Panc1 (cell line): ENCODE measurements around the gene MT1H. TPM values are rescaled to one million over a fixed set of nuclear protein-coding genes. Genes with fewer than 3 reads are reported as not detected.

ENCODE experiments used
- ATAC-seq: fragments of 200-7000 bp; cut with Tn5 transposase; 2 replicates; pipeline ENCODE4 v1.9.1; 2020; ENCODE audit warnings: mild to moderate bottlenecking, moderate library complexity
- BruUV-seq: library from RNA; stranded (reverse); fragments of 400-500 nt; replicated peaks from 2 replicates; lab custom pipeline; 2021; lab: Mats Ljungman, UMichigan
- CTCF ChIA-PET: fragments of 300-600 bp; sonication (Branson Sonifier 250); formaldehyde crosslinking; loops from one replicate; lab custom pipeline; 2022; ENCODE audit warnings: antibody characterized with exemption; lab: Charles Lee
- POLR2A ChIA-PET: fragments of 300-600 bp; sonication (Branson Sonifier 250); formaldehyde crosslinking; loops from one replicate; lab custom pipeline; 2022; ENCODE audit warnings: antibody characterized with exemption; lab: Charles Lee
- DNase-seq: peaks from one replicate; pipeline ENCODE4 v3.0.0-alpha.2; 2010; ENCODE audit warnings: low read depth, low spot score
- H3K27ac ChIP-seq: 2 replicates; pipeline ENCODE4 v1.5.1; 2011; ENCODE audit warnings: mild to moderate bottlenecking, low read length, inconsistent platforms
- H3K27me3 ChIP-seq: fragments of 200-500 bp; sonication (Bioruptor generic); 2 replicates; pipeline ENCODE4 v1.6.0; 2014; ENCODE audit warnings: low read length, inconsistent platforms; ENCODE audit not compliant: control insufficient read depth, insufficient read depth
- H3K36me3 ChIP-seq: fragments of 200-500 bp; sonication (Bioruptor generic); 2 replicates; pipeline ENCODE4 v1.5.1; 2014; ENCODE audit warnings: inconsistent platforms, mild to moderate bottlenecking, low read length, moderate library complexity; ENCODE audit not compliant: control insufficient read depth, insufficient read depth
- H3K4me1 ChIP-seq: 2 replicates; pipeline ENCODE4 v1.5.1; 2011; ENCODE audit warnings: inconsistent platforms, mild to moderate bottlenecking, low read length, moderate library complexity; ENCODE audit not compliant: control insufficient read depth, insufficient read depth
- H3K4me3 ChIP-seq, 2 experiments: 2 replicates each; pipeline ENCODE4 v1.5.1; 2011 to 2012; ENCODE audit warnings: low read depth in 2 of 2, low read length in 2 of 2, mild to moderate bottlenecking in 2 of 2, inconsistent platforms in 1 of 2, moderate library complexity in 1 of 2
- H3K9me3 ChIP-seq: fragments of 200-500 bp; sonication (Bioruptor generic); 2 replicates; pipeline ENCODE4 v1.5.1; 2014; ENCODE audit warnings: low read depth, mild to moderate bottlenecking, inconsistent platforms, low read length, moderate library complexity; ENCODE audit not compliant: control insufficient read depth, insufficient read depth
- CTCF ChIP-seq: fragments of 450-650 bp; IDR thresholded peaks from 2 replicates; pipeline ENCODE4 v1.5.1; 2017; ENCODE audit warnings: mild to moderate bottlenecking
- POLR2AphosphoS5 ChIP-seq: IDR thresholded peaks from 2 replicates; pipeline ENCODE4 v1.6.1; 2012; ENCODE audit warnings: mild to moderate bottlenecking, low read depth, low read length, moderate library complexity
- REST ChIP-seq, 2 experiments: IDR thresholded peaks; 2 replicates each; pipeline ENCODE4 v1.6.1; 2011 to 2012; ENCODE audit warnings: low read depth in 2 of 2, control low read depth in 1 of 2, low read length in 1 of 2, mild to moderate bottlenecking in 1 of 2, moderate library complexity in 1 of 2; ENCODE audit not compliant: insufficient read depth in 1 of 2
- SIN3A ChIP-seq: IDR thresholded peaks from 2 replicates; pipeline ENCODE4 v1.6.1; 2012; ENCODE audit warnings: low read depth, mild to moderate bottlenecking, low read length, moderate library complexity, borderline replicate concordance; ENCODE audit not compliant: insufficient read depth
- TCF7L2 ChIP-seq: IDR thresholded peaks from 2 replicates; pipeline ENCODE4 v1.6.1; 2011; ENCODE audit warnings: mild to moderate bottlenecking, low read depth, low read length, inconsistent platforms
- in situ Hi-C: cut with HindIII; loops from 2 replicates; pipeline ENCODE4 v1.10.0; 2016; ENCODE audit warnings: low sequenced_read_pairs, low pct_unique_long_range_greater_than_20kb
- intact Hi-C: fragments of 100-400 bp; cut with micrococcal nuclease; formaldehyde crosslinking; loops from one replicate; pipeline ENCODE4 v1.10.0; 2022; ENCODE audit not compliant: unreplicated experiment
- total RNA-seq: library from RNA; stranded (reverse); gene quantifications from one replicate; pipeline ENCODE4 v1.2.1, GENCODE V29; 2021; ENCODE audit not compliant: unreplicated experiment

Gene MT1H
- total RNA-seq, 1 experiment from 2014 or later = not detected

GRCh38 chr16:56636616-56637413 lies 32.8 kb upstream of the MT1H start:
- POLR2A ChIA-PET = no interaction called here
- H3K9me3 ChIP-seq = no peaks in the 10 kb centered on the region
- intact Hi-C loops = no loop called here
- no peak overlapping the region for H3K4me3 ChIP-seq
- no peaks in the 10 kb centered on the region for H3K36me3 ChIP-seq
- no TSS peak for BruUV-seq
- H3K27me3 ChIP-seq = no peaks in the 10 kb centered on the region
- H3K4me1 ChIP-seq = peaks cover 14% of the 10 kb centered on the region; the same call in 1 of the 2 replicates
- ATAC-seq (no peak), DNase-seq (no peak)
- TF ChIP-seq SIN3A (no peak), TCF7L2 (no peak), REST (IDR thresholded peaks at IDR 0.05; ENCODE audit: insufficient read depth in 1 of 2, low read depth in 2 of 2, low read length in 1 of 2) (no peak), POLR2AphosphoS5 (no peak), CTCF (no peak)
- no peak overlapping the region for H3K27ac ChIP-seq
- in situ Hi-C loops = no loop called here
- CTCF ChIA-PET = interaction anchor here (0.5 kb wide), 1 partner anchor 21 kb away, joined by 4 read pairs; no protein-coding TSS in a partner anchor

GRCh38 chr16:56637814-56638750 lies 31.5 kb upstream of the MT1H start, which contains the start of gene MT1A:
Gene MT1A, plus strand, starts transcription at chr16:56638666. Its CDS starts 73 bp downstream, at chr16:56638739.
- H3K27me3 ChIP-seq = no peaks in the 10 kb centered on the region
- BruUV-seq = no TSS peak
- no peaks in the 10 kb centered on the region for H3K9me3 ChIP-seq
- peak; percentile 90 for ATAC-seq
- TF ChIP-seq SIN3A (no peak), REST (IDR thresholded peaks at IDR 0.05; ENCODE audit: insufficient read depth in 1 of 2, low read depth in 2 of 2, low read length in 1 of 2) (0 out of 4 replicates have a peak, but pooled peaks of 1 of the 2 experiments have one; percentile 22), POLR2AphosphoS5 (0 out of 2 replicates have a peak, but pooled peaks have one; percentile 52), CTCF (no peak), TCF7L2 (peak; percentile 57)
- intact Hi-C loops (no loop called here), in situ Hi-C loops (no loop called here)
- H3K27ac ChIP-seq = peak within 1 kb of the TSS; percentile 71
- CTCF ChIA-PET = no interaction called here
- no peak for DNase-seq
- peaks cover 20% of the 10 kb centered on the region for H3K4me1 ChIP-seq
- H3K36me3 ChIP-seq = no peaks in the 10 kb centered on the region
- POLR2A ChIA-PET = no interaction called here
- H3K4me3 ChIP-seq = peak within 1 kb of the TSS; percentile 59 to 62
